Uterus (tissue), 2 donors: Measurements from ENCODE around the gene SHROOM3.

ENCODE experiments used
- CTCF ChIP-seq, 4 experiments: fragments of 200-600 bp in 2 of 4; fragments of 450-650 bp in 2 of 4; sonication (generic) in 2 of 4; IDR thresholded peaks; one replicate each; pipeline ENCODE4 v1.5.1; 2016 to 2019; ENCODE audit warnings: antibody characterized with exemption in 4 of 4, mild to moderate bottlenecking in 2 of 4, moderate library complexity in 1 of 4
- POLR2A ChIP-seq, 2 donors: fragments of 450-650 bp; IDR thresholded peaks; one replicate each; pipeline ENCODE4 v1.6.1; 2016; ENCODE audit warnings: antibody characterized with exemption in 2 of 2, mild to moderate bottlenecking in 1 of 2, moderate library complexity in 1 of 2

GRCh38 chr4:76584241-76585152 is 149.5 kb downstream of the SHROOM3 start:
- TF ChIP-seq CTCF (IDR thresholded peaks at IDR 0.05) (no peak), POLR2A (IDR thresholded peaks at IDR 0.05) (no peak)
